Measurements from ENCODE around the gene REXO5.

DNA sequence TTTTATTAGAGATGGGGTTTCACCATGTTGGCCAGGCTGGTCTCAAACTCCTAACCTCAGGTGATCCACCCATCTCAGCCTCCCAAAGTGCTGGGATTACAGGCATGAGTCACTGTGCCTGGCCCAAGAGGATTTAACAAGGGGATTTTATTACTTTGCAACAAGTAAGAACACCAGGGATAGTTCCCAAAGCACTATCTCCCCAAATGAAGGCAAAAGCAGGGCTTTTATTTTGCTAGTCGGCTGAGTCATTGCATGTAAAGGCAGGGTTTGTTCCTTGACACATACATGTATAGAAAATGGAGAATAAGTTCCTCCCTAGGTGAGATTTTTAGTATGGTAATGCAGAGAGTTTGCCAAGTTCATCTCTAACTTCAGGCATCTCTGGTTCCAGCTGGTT, 24.0 kb downstream of the REXO5 start:
- TF ChIP-seq POLR2A (IDR thresholded peaks at IDR 0.05; ENCODE audit: low read length) (no peak), GATA1 (IDR thresholded peaks at IDR 0.05; ENCODE audit: low read depth, low read length) (no peak)
